H1 (cell line): Measurements from ENCODE around the gene ZC3H14. TPM values are rescaled to one million over a fixed set of nuclear protein-coding genes. Genes with fewer than 3 reads are reported as not detected.

Experiments
- CTCF ChIA-PET: fragments of 300-600 bp; sonication (Branson Sonifier 250); formaldehyde crosslinking; loops from one replicate; lab custom pipeline; 2021; ENCODE audit not compliant: partially characterized antibody; lab: Charles Lee
- POLR2A ChIA-PET: fragments of 300-600 bp; sonication (Branson Sonifier 250); formaldehyde crosslinking; loops from one replicate; lab custom pipeline; 2021; ENCODE audit warnings: inconsistent platforms; ENCODE audit not compliant: partially characterized antibody; lab: Charles Lee
- DNase-seq, 2 experiments: peaks; one replicate each; pipeline versions ENCODE4 v3.0.0 to v3.0.0-alpha.2; 2010 to 2022; ENCODE audit warnings: low spot score in 2 of 2, low read depth in 1 of 2, mixed read lengths in 1 of 2
- FAIRE-seq: peaks from 2 replicates; lab custom pipeline; 2011; peaks lifted over from hg19 to GRCh38; lab: Jason Lieb, UNC
- H2AFZ ChIP-seq: 2 replicates; pipeline ENCODE4 v1.8.1; 2012; ENCODE audit warnings: low read length, inconsistent platforms
- H2AK5ac ChIP-seq: 2 replicates; pipeline ENCODE4 v1.6.1; 2013; ENCODE audit warnings: low read depth, low read length
- H2BK120ac ChIP-seq: replicated peaks from 2 replicates; pipeline ENCODE3; 2013; ENCODE audit warnings: low read depth, low read length, inconsistent platforms
- H2BK12ac ChIP-seq: 2 replicates; pipeline ENCODE4 v1.6.1; 2013; ENCODE audit warnings: low read depth, low read length
- H2BK15ac ChIP-seq: 2 replicates; pipeline ENCODE4 v1.6.1; 2013; ENCODE audit warnings: low read length
- H2BK20ac ChIP-seq: 2 replicates; pipeline ENCODE4 v1.6.1; 2013; ENCODE audit warnings: low read length
- H2BK5ac ChIP-seq: 2 replicates; pipeline ENCODE4 v1.6.1; 2013; ENCODE audit warnings: low read depth, low read length
- H3K14ac ChIP-seq: 2 replicates; pipeline ENCODE4 v1.6.1; 2013; ENCODE audit warnings: inconsistent platforms; ENCODE audit not compliant: insufficient read length
- H3K18ac ChIP-seq: 2 replicates; pipeline ENCODE4 v1.6.1; 2013; ENCODE audit warnings: low read length; ENCODE audit errors: extremely low read depth
- H3K23ac ChIP-seq: 2 replicates; pipeline ENCODE4 v1.6.1; 2013; ENCODE audit warnings: inconsistent platforms; ENCODE audit not compliant: insufficient read length
- H3K23me2 ChIP-seq: 2 replicates; pipeline ENCODE4 v1.6.1; 2013; ENCODE audit warnings: low read depth, low read length
- H3K27ac ChIP-seq: 2 replicates; pipeline ENCODE4 v1.6.1; 2011; ENCODE audit warnings: low read depth, low read length, inconsistent platforms
- H3K27me3 ChIP-seq, 4 experiments: replicated peaks in 1 of 4; 1 replicate in 1 of 4; 2 replicates in 3 of 4; pipeline versions ENCODE4 v1.6.1 to v1.8.1; 2011 to 2013; ENCODE audit warnings: low read length in 3 of 4, mild to moderate bottlenecking in 3 of 4, inconsistent platforms in 2 of 4, mixed read lengths in 2 of 4, moderate library complexity in 1 of 4; ENCODE audit not compliant: control insufficient read depth in 3 of 4, insufficient read depth in 3 of 4; ENCODE audit errors: extremely low read depth in 1 of 4
- H3K36me3 ChIP-seq, 4 experiments: 2 replicates each; pipeline versions ENCODE4 v1.6.1 to v1.8.1; 2011 to 2013; ENCODE audit warnings: mild to moderate bottlenecking in 4 of 4, low read length in 3 of 4, moderate library complexity in 2 of 4, control low read depth in 1 of 4, inconsistent platforms in 1 of 4; ENCODE audit not compliant: insufficient read depth in 4 of 4, control insufficient read depth in 2 of 4
- H3K4ac ChIP-seq: replicated peaks from 2 replicates; pipeline ENCODE3; 2013; ENCODE audit warnings: low read length, low read depth, mixed read lengths, inconsistent platforms; ENCODE audit not compliant: insufficient read length
- H3K4me1 ChIP-seq, 4 experiments: replicated peaks in 1 of 4; 1 replicate in 1 of 4; 2 replicates in 3 of 4; pipeline versions ENCODE4 v1.6.1 to v1.8.1; 2011 to 2013; ENCODE audit warnings: low read length in 3 of 4, inconsistent platforms in 2 of 4, mixed read lengths in 1 of 4; ENCODE audit not compliant: insufficient read depth in 4 of 4, control insufficient read depth in 3 of 4
- H3K4me2 ChIP-seq, 2 experiments: 2 replicates each; pipeline versions ENCODE4 v1.6.1 to v1.8.1; 2011 to 2013; ENCODE audit warnings: low read depth in 2 of 2, low read length in 2 of 2, control low read depth in 1 of 2, inconsistent platforms in 1 of 2, mild to moderate bottlenecking in 1 of 2; ENCODE audit not compliant: insufficient read depth in 1 of 2
- H3K4me3 ChIP-seq, 4 experiments: fragments of 200-600, 300-600 bp in 1 of 4; sonication (generic), shearing (Covaris generic), sonication (Bioruptor Twin) in 1 of 4; 2 replicates each; pipeline versions ENCODE4 v1.5.1 to v1.8.1; 2011 to 2016; ENCODE audit warnings: low read length in 4 of 4, low read depth in 3 of 4, control low read depth in 2 of 4, inconsistent platforms in 2 of 4, mild to moderate bottlenecking in 2 of 4, mixed read lengths in 1 of 4, moderate library complexity in 1 of 4; ENCODE audit not compliant: insufficient read depth in 2 of 4; ENCODE audit errors: extremely low read depth in 1 of 4
- H3K56ac ChIP-seq: replicated peaks from 2 replicates; pipeline ENCODE3; 2013; ENCODE audit warnings: low read depth, mild to moderate bottlenecking, mixed read lengths, low read length, inconsistent platforms; ENCODE audit not compliant: insufficient read length
- H3K79me1 ChIP-seq: 2 replicates; pipeline ENCODE4 v1.6.1; 2013; ENCODE audit warnings: low read depth, low read length, control low read depth
- H3K79me2 ChIP-seq, 2 experiments: 2 replicates each; pipeline versions ENCODE4 v1.6.1 to v1.8.1; 2012 to 2013; ENCODE audit warnings: low read length in 2 of 2, mild to moderate bottlenecking in 2 of 2, inconsistent platforms in 1 of 2; ENCODE audit not compliant: insufficient read depth in 2 of 2, control insufficient read depth in 1 of 2
- H3K9ac ChIP-seq, 4 experiments: replicated peaks in 1 of 4; 1 replicate in 1 of 4; 2 replicates in 3 of 4; pipeline versions ENCODE4 v1.6.1 to v1.8.1; 2011 to 2013; ENCODE audit warnings: low read depth in 3 of 4, low read length in 3 of 4, control low read depth in 2 of 4, mild to moderate bottlenecking in 2 of 4, moderate library complexity in 2 of 4, inconsistent platforms in 1 of 4; ENCODE audit errors: extremely low read depth in 1 of 4
- H3K9me3 ChIP-seq, 2 experiments: 2 replicates each; pipeline versions ENCODE4 v1.6.1 to v1.8.1; 2012 to 2013; ENCODE audit warnings: mild to moderate bottlenecking in 2 of 2, moderate library complexity in 2 of 2, control low read depth in 1 of 2, inconsistent platforms in 1 of 2, low read depth in 1 of 2, low read length in 1 of 2, mixed read lengths in 1 of 2; ENCODE audit not compliant: insufficient read depth in 2 of 2
- H4K20me1 ChIP-seq, 2 experiments: replicated peaks in 1 of 2; 2 replicates each; pipeline versions ENCODE3 to v1.8.1; 2011 to 2013; ENCODE audit warnings: inconsistent platforms in 2 of 2, low read length in 2 of 2, mild to moderate bottlenecking in 1 of 2; ENCODE audit not compliant: insufficient read depth in 2 of 2, control insufficient read depth in 1 of 2
- H4K5ac ChIP-seq: 2 replicates; pipeline ENCODE4 v1.6.1; 2013; ENCODE audit warnings: low read length, low read depth, mixed read lengths, inconsistent platforms; ENCODE audit not compliant: insufficient read length
- H4K8ac ChIP-seq: 2 replicates; pipeline ENCODE4 v1.8.0; 2013; ENCODE audit warnings: mild to moderate bottlenecking, moderate library complexity, low read length, inconsistent platforms; ENCODE audit not compliant: insufficient read depth; ENCODE audit errors: extremely low read depth
- H4K91ac ChIP-seq: replicated peaks from 2 replicates; pipeline ENCODE3; 2013; ENCODE audit warnings: low read length, mixed read lengths, inconsistent platforms; ENCODE audit not compliant: insufficient read length
- CREB1 ChIP-seq: IDR thresholded peaks from 2 replicates; pipeline ENCODE4 v1.6.1; 2012; ENCODE audit warnings: inconsistent platforms
- CTBP2 ChIP-seq: IDR thresholded peaks from 2 replicates; pipeline ENCODE4 v1.7.0; 2011; ENCODE audit warnings: borderline replicate concordance, mild to moderate bottlenecking, moderate library complexity, mixed read lengths, low read length; ENCODE audit not compliant: insufficient read depth, insufficient read length
- KDM4A ChIP-seq: IDR thresholded peaks from one replicate; pipeline ENCODE4 v1.7.1; 2012; ENCODE audit warnings: low read depth, mild to moderate bottlenecking, moderate library complexity, low read length, inconsistent platforms; ENCODE audit not compliant: severe bottlenecking
- SIRT6 ChIP-seq: IDR thresholded peaks from one replicate; pipeline ENCODE4 v1.7.1; 2012; ENCODE audit warnings: low read length, inconsistent platforms
- WGBS, 2 experiments: shearing (Covaris generic) in 1 of 2; methylation state at CpG; one replicate each; pipeline versions ENCODE4 v1.1.6 to v1.1.7; 2013 to 2015; ENCODE audit warnings: low lambda C conversion rate in 2 of 2, mixed read lengths in 2 of 2, inconsistent platforms in 1 of 2, low coverage in 1 of 2, missing lambda C conversion rate in 1 of 2; ENCODE audit not compliant: insufficient replicate concordance in 2 of 2, insufficient coverage in 1 of 2, insufficient read length in 1 of 2; ENCODE audit errors: extremely low coverage in 1 of 2, missing lambda C conversion rate in 1 of 2; 5-methylcytosine and 5-hydroxymethylcytosine counted together
- polyA plus RNA-seq, 7 experiments: library from polyadenylated mRNA; depleted of rRNA in 3 of 7; stranded (reverse) in 5 of 7; unstranded in 2 of 7; fragments of >200 nt in 5 of 7; fragments of 200-250 nt in 2 of 7; gene quantifications; 1 replicate in 5 of 7; 2 replicates in 1 of 7; 4 replicates in 1 of 7; pipeline versions ENCODE4 v1.2.1 to v1.2.3, GENCODE V29; 2011 to 2013; ENCODE audit warnings: missing spikeins in 2 of 7, mixed read lengths in 2 of 7
- total RNA-seq: library from RNA; stranded (reverse); fragmentation: NEBNext Ultra II Directional; extraction: Animal tissue kit (Norgen Biotek cat#: 25700); gene quantifications from 2 replicates; pipeline ENCODE4 v1.2.1, GENCODE V29; 2021
- TF ChIP-seq, protein P1 (sequence below): IDR thresholded peaks from 2 replicates; pipeline ENCODE4 v1.6.1; 2011; ENCODE audit warnings: low read depth, mild to moderate bottlenecking, low read length; ENCODE audit not compliant: insufficient read depth

ZC3H14 gene
- total and polyA plus RNA-seq, 2 of the 8 experiments (the other 6 are each of a cell fraction or from before 2014, with no cell fraction given): 86.0 to 99.1 TPM

DNA sequence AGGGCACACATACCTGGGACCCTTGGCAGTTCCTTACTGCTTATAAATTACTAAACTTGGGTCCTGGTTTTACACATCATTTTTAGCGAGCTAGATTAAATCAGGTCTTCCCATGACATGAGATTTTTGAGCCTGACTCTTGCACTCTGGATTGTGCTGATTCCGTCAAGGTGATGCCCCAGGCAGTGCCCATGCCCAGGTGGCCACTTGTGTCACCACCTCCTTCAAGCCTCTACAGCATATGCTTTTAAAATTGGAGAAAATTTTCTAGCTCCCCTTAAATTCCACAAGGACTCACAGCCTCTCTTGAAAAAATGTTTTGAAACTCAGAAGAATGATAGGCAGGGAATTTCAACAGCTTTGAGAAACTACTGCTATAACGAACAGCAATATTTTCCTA lies 17.6 kb upstream of the ZC3H14 start:
- H3K9me3 ChIP-seq: no peaks in the 10 kb centered on the region
- WGBS, 2 experiments: 95% methylated on average over 3 of the region's 3 CpGs; no CpG with 5 or more reads in 1 of the 2 experiments
- no peak overlapping the region for H3K4me2 ChIP-seq
- peaks cover 0 to 6% of the 10 kb centered on the region in 2 experiments; a peak in 1 of 4 replicates for H3K79me2 ChIP-seq
- ChIA-PET POLR2A (no interaction called here), CTCF (no interaction called here)
- H3K27me3 ChIP-seq: no peaks in the 10 kb centered on the region
- DNase-seq (no peak), FAIRE-seq (no peak)
- no peak overlapping the region for H3K56ac ChIP-seq
- H3K23ac ChIP-seq: no peak overlapping the region
- no peak overlapping the region for H2BK15ac ChIP-seq
- H3K9ac ChIP-seq: no peak overlapping the region
- no peak overlapping the region for H3K14ac ChIP-seq
- no peaks in the 10 kb centered on the region for H3K4me1 ChIP-seq
- peaks cover 0 to 2% of the 10 kb centered on the region in 2 experiments for H4K20me1 ChIP-seq
- no peak overlapping the region for H2BK5ac ChIP-seq
- no peak overlapping the region for H3K4ac ChIP-seq
- no peak overlapping the region for H4K91ac ChIP-seq
- no peak overlapping the region for H3K27ac ChIP-seq
- TF ChIP-seq CTBP2: no peak
- TF ChIP-seq SIRT6: no peak
- TF ChIP-seq CREB1: no peak
- no peak for TF ChIP-seq KDM4A
- TF ChIP-seq, protein P1, sequence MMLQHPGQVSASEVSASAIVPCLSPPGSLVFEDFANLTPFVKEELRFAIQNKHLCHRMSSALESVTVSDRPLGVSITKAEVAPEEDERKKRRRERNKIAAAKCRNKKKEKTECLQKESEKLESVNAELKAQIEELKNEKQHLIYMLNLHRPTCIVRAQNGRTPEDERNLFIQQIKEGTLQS: no peak
- no peaks in the 10 kb centered on the region; the same call in 1 of the 2 replicates for H3K79me1 ChIP-seq
- H4K5ac ChIP-seq: no peak overlapping the region
- H3K36me3 ChIP-seq: peaks cover 4 to 26% (median 9%) of the 10 kb centered on the region in 4 experiments; a peak in 7 of 8 replicates
- no peak overlapping the region for H2BK20ac ChIP-seq
- no peak overlapping the region for H2BK120ac ChIP-seq
- H3K23me2 ChIP-seq: no peaks in the 10 kb centered on the region
- H2BK12ac ChIP-seq: no peak overlapping the region
- H2AK5ac ChIP-seq: no peak overlapping the region
- no peak overlapping the region for H3K4me3 ChIP-seq
- no peak overlapping the region for H4K8ac ChIP-seq
- H2AFZ ChIP-seq: no peak overlapping the region
- H3K18ac ChIP-seq: no peak overlapping the region
